B cell (primary cell): ENCODE measurements around the gene CTBP2. TPM values are rescaled to one million over a fixed set of nuclear protein-coding genes. Genes with fewer than 3 reads are reported as not detected.

Experiments
- ATAC-seq: fragments of 200-7000 bp; cut with Tn5 transposase; one replicate; pipeline ENCODE4 v1.10.0; 2021; ENCODE audit warnings: low read depth, mild to moderate bottlenecking, moderate number of reproducible peaks, moderate library complexity
- CTCF ChIA-PET: fragments of 350-600 bp; sonication (Branson Sonifier 250); formaldehyde crosslinking; loops from one replicate; lab custom pipeline; 2021; ENCODE audit warnings: antibody characterized with exemption, inconsistent platforms; lab: Charles Lee
- POLR2A ChIA-PET: fragments of 350-600 bp; sonication (Branson Sonifier 250); formaldehyde crosslinking; loops from one replicate; lab custom pipeline; 2021; ENCODE audit warnings: antibody characterized with exemption; lab: Charles Lee
- DNase-seq: peaks from one replicate; pipeline ENCODE4 v3.0.0; 2013
- H2AFZ ChIP-seq: 2 replicates; pipeline ENCODE4 v1.6.1; 2012; ENCODE audit warnings: mild to moderate bottlenecking, low read depth, low read length; ENCODE audit not compliant: insufficient read depth, poor library complexity, severe bottlenecking
- H3K27ac ChIP-seq, 2 donors: 1 replicate in 1 of 2; 2 replicates in 1 of 2; pipeline ENCODE4 v1.5.1; 2012 to 2013; ENCODE audit warnings: low read length in 2 of 2, mild to moderate bottlenecking in 2 of 2, moderate library complexity in 1 of 2
- H3K27me3 ChIP-seq, 4 experiments: fragments of 200-600 bp in 1 of 4; sonication (generic) in 1 of 4; replicated peaks in 1 of 4; 1 replicate in 2 of 4; 2 replicates in 2 of 4; pipeline versions ENCODE4 v1.6.1 to v1.7.0; 2013 to 2016; ENCODE audit warnings: low read length in 3 of 4, mild to moderate bottlenecking in 2 of 4, mixed read lengths in 1 of 4, moderate library complexity in 1 of 4; ENCODE audit not compliant: insufficient read depth in 4 of 4, control insufficient read depth in 3 of 4; ENCODE audit errors: control extremely low read depth in 1 of 4
- H3K36me3 ChIP-seq, 2 experiments: replicated peaks in 1 of 2; 1 replicate in 1 of 2; 2 replicates in 1 of 2; pipeline versions ENCODE4 v1.6.1 to v1.7.1; 2013; ENCODE audit warnings: low read length in 1 of 2; ENCODE audit not compliant: insufficient read depth in 2 of 2, control insufficient read depth in 1 of 2; ENCODE audit errors: control extremely low read depth in 1 of 2, extremely low read depth in 1 of 2
- H3K4me1 ChIP-seq, 2 donors: fragments of 200-600 bp in 1 of 2; sonication (generic) in 1 of 2; 1 replicate in 1 of 2; 2 replicates in 1 of 2; pipeline versions ENCODE4 v1.5.1 to v1.6.1; 2013 to 2017; ENCODE audit warnings: low read length in 2 of 2; ENCODE audit not compliant: control insufficient read depth in 2 of 2, insufficient read depth in 2 of 2
- H3K4me2 ChIP-seq: replicated peaks from 2 replicates; pipeline ENCODE3; 2012; ENCODE audit warnings: mild to moderate bottlenecking, low read depth, low read length; ENCODE audit not compliant: poor library complexity, severe bottlenecking
- H3K4me3 ChIP-seq, 5 experiments: fragments of 200-600 bp in 1 of 5; sonication (generic) in 1 of 5; 1 replicate in 3 of 5; 2 replicates in 2 of 5; pipeline versions ENCODE4 v1.5.1 to v1.7.0; 2011 to 2016; ENCODE audit warnings: low read length in 4 of 5, mild to moderate bottlenecking in 4 of 5, low read depth in 2 of 5, control low read depth in 1 of 5, moderate library complexity in 1 of 5; ENCODE audit not compliant: insufficient read depth in 1 of 5; ENCODE audit errors: control extremely low read depth in 1 of 5, extremely low read depth in 1 of 5
- H3K79me2 ChIP-seq: fragments of 200-600 bp; sonication (generic); one replicate; pipeline ENCODE4 v1.6.0; 2016; ENCODE audit warnings: low read length; ENCODE audit not compliant: control insufficient read depth, insufficient read depth
- H3K9ac ChIP-seq: fragments of 200-600 bp; sonication (generic); 2 replicates; pipeline ENCODE4 v1.6.1; 2017; ENCODE audit warnings: mild to moderate bottlenecking, low read length, moderate library complexity
- H3K9me3 ChIP-seq, 3 donors: one replicate each; pipeline versions ENCODE4 v1.6.1 to v1.7.1; 2013; ENCODE audit warnings: low read length in 2 of 3; ENCODE audit not compliant: control insufficient read depth in 2 of 3, insufficient read depth in 1 of 3; ENCODE audit errors: control extremely low read depth in 1 of 3
- H4K20me1 ChIP-seq: 2 replicates; pipeline ENCODE4 v1.6.0; 2012; ENCODE audit warnings: mild to moderate bottlenecking, low read length; ENCODE audit not compliant: insufficient read depth, control insufficient read depth, poor library complexity, severe bottlenecking
- H3K27ac Mint-ChIP-seq: one replicate; pipeline ENCODE4 v1.8.0; 2021; ENCODE audit warnings: mixed read lengths
- H3K27me3 Mint-ChIP-seq: one replicate; pipeline ENCODE4 v1.8.0; 2021; ENCODE audit warnings: mixed read lengths
- H3K4me1 Mint-ChIP-seq: one replicate; pipeline ENCODE4 v1.8.0; 2021; ENCODE audit warnings: mixed read lengths
- H3K4me3 Mint-ChIP-seq: one replicate; pipeline ENCODE4 v1.8.0; 2021; ENCODE audit warnings: mixed read lengths
- H3K9me3 Mint-ChIP-seq: one replicate; pipeline ENCODE4 v1.8.0; 2022; ENCODE audit warnings: mixed read lengths; ENCODE audit not compliant: insufficient read depth
- CTCF ChIP-seq: fragments of 200-600 bp; IDR thresholded peaks from one replicate; pipeline ENCODE4 v1.8.0; 2022; ENCODE audit warnings: antibody characterized with exemption, mild to moderate bottlenecking
- EZH2 ChIP-seq: IDR thresholded peaks from 2 replicates; pipeline ENCODE4 v1.6.1; 2012; ENCODE audit warnings: borderline replicate concordance, low read depth, mild to moderate bottlenecking, moderate library complexity, low read length; ENCODE audit not compliant: insufficient read depth, poor library complexity, severe bottlenecking
- WGBS: methylation state at CpG from one replicate; pipeline ENCODE4 v1.1.5; 2013; ENCODE audit warnings: missing lambda C conversion rate; ENCODE audit not compliant: insufficient coverage; 5-methylcytosine and 5-hydroxymethylcytosine counted together
- intact Hi-C: fragments of 100-400 bp; cut with micrococcal nuclease; formaldehyde crosslinking; loops from one replicate; pipeline ENCODE4 v1.10.0; 2022
- polyA plus RNA-seq: library from polyadenylated mRNA; depleted of rRNA; stranded (reverse); fragments of >200 nt; gene quantifications from 2 replicates; pipeline ENCODE4 v1.2.3, GENCODE V29; 2012
- total RNA-seq, 2 donors: library from RNA; stranded (reverse); fragments of 120-200 nt in 1 of 2; gene quantifications; 1 replicate in 1 of 2; 2 replicates in 1 of 2; pipeline versions ENCODE4 v1.2.3 to v1.2.4, GENCODE V29; 2013 to 2022

The CTBP2 gene
- total and polyA plus RNA-seq, 2 donors (not counting 1 experiment from before 2014, with no cell fraction given) = 0.39 to 0.85 TPM

- no peak overlapping the region for H3K4me3 ChIP-seq
- H3K4me3 Mint-ChIP-seq = no peak overlapping the region
- H3K79me2 ChIP-seq = peaks cover 96% of the 10 kb centered on the region
- WGBS = 84% methylated on average over 4 of the region's 9 CpGs
- no peaks in the 10 kb centered on the region for H3K27me3 ChIP-seq
- ATAC-seq (no peak), DNase-seq (no peak)
- H3K27ac ChIP-seq = no peak overlapping the region
- peaks cover 82% of the 10 kb centered on the region for H4K20me1 ChIP-seq
- TF ChIP-seq CTCF = no peak
- no peak for TF ChIP-seq EZH2
- ChIA-PET POLR2A (no interaction called here), CTCF (interaction anchor here (0.8 kb wide), 1 partner anchor 71 kb away, joined by 4 read pairs; no protein-coding TSS in a partner anchor)
- no peaks in the 10 kb centered on the region for H3K9me3 ChIP-seq
- intact Hi-C loops = no loop called here
- no peak overlapping the region for H3K9ac ChIP-seq
- H3K36me3 ChIP-seq = peaks cover 2 to 23% of the 10 kb centered on the region in 2 experiments
- no peak overlapping the region for H2AFZ ChIP-seq
- H3K27me3 Mint-ChIP-seq = no peaks in the 10 kb centered on the region
- peaks cover 52% of the 10 kb centered on the region for H3K4me1 Mint-ChIP-seq
- no peaks in the 10 kb centered on the region for H3K4me1 ChIP-seq
- no peak overlapping the region for H3K27ac Mint-ChIP-seq
- no peak overlapping the region for H3K4me2 ChIP-seq
- no peaks in the 10 kb centered on the region for H3K9me3 Mint-ChIP-seq
Observed at GRCh38 chr10:124943301-124944092, 216.9 kb downstream of the CTBP2 start.
